Esophagus muscularis mucosa (tissue), 4 donors: ENCODE data around the gene KLHL29.
"Not testable (repeated sequence)": the region's sequence is repeated elsewhere in the genome, so short reads cannot be mapped to it uniquely, and the experiment has no call there.

ENCODE experiments used
- CTCF ChIP-seq, 3 experiments: fragments of 200-600 bp in 2 of 3; fragments of 450-650 bp in 1 of 3; sonication (generic) in 2 of 3; IDR thresholded peaks; one replicate each; pipeline ENCODE4 v1.5.1; 2017 to 2019; ENCODE audit warnings: antibody characterized with exemption in 3 of 3, mild to moderate bottlenecking in 2 of 3, moderate library complexity in 1 of 3
- EP300 ChIP-seq: sonication (generic); formaldehyde crosslinking; IDR thresholded peaks from one replicate; pipeline ENCODE4 v1.6.1; 2017; ENCODE audit warnings: antibody characterized with exemption
- POLR2A ChIP-seq: fragments of 450-650 bp; IDR thresholded peaks from one replicate; pipeline ENCODE4 v1.6.1; 2017; ENCODE audit warnings: antibody characterized with exemption, moderate library complexity, mild to moderate bottlenecking, low read depth

GRCh38 chr2:23391237-23391736, 6.3 kb downstream of the KLHL29 start:
- not testable (repeated sequence) for TF ChIP-seq EP300; CTCF (IDR thresholded peaks at IDR 0.05); POLR2A
